Mesenchymal stem cell (in vitro differentiated cells and primary cell): Measurements from ENCODE around the gene CFAP54.
"Not testable (repeated sequence)": the region's sequence is repeated elsewhere in the genome, so short reads cannot be mapped to it uniquely, and the experiment has no call there.

Experiments
- DNase-seq: peaks from one replicate; pipeline ENCODE4 v3.0.0-alpha.2; 2013
- H2AFZ ChIP-seq: one replicate; pipeline ENCODE4 v1.6.1; 2013; ENCODE audit warnings: low read depth, mild to moderate bottlenecking, control low read depth, inconsistent platforms, low read length, moderate library complexity
- H2AK5ac ChIP-seq: 2 replicates; pipeline ENCODE4 v1.6.1; 2013; ENCODE audit warnings: low read length, moderate library complexity, mild to moderate bottlenecking, inconsistent platforms; ENCODE audit not compliant: severe bottlenecking
- H2BK120ac ChIP-seq: one replicate; pipeline ENCODE4 v1.6.1; 2013; ENCODE audit warnings: low read depth, mild to moderate bottlenecking, inconsistent platforms, low read length, moderate library complexity
- H2BK12ac ChIP-seq, 2 experiments: one replicate each; pipeline ENCODE4 v1.6.1; 2013; ENCODE audit warnings: inconsistent platforms in 2 of 2, low read length in 2 of 2, mild to moderate bottlenecking in 2 of 2, moderate library complexity in 2 of 2, control low read depth in 1 of 2
- H2BK15ac ChIP-seq: one replicate; pipeline ENCODE4 v1.6.1; 2013; ENCODE audit warnings: mild to moderate bottlenecking, low read depth, inconsistent platforms; ENCODE audit not compliant: poor library complexity, severe bottlenecking
- H2BK5ac ChIP-seq: 2 replicates; pipeline ENCODE4 v1.6.1; 2013; ENCODE audit warnings: low read depth, mild to moderate bottlenecking, low read length, control low read depth, inconsistent platforms; ENCODE audit not compliant: poor library complexity, severe bottlenecking
- H3K14ac ChIP-seq, 2 experiments: one replicate each; pipeline ENCODE4 v1.6.1; 2013; ENCODE audit warnings: inconsistent platforms in 2 of 2, low read length in 2 of 2, control low read depth in 1 of 2, mild to moderate bottlenecking in 1 of 2, moderate library complexity in 1 of 2
- H3K18ac ChIP-seq, 2 experiments: one replicate each; pipeline ENCODE4 v1.6.1; 2013; ENCODE audit warnings: inconsistent platforms in 2 of 2, low read length in 2 of 2, control low read depth in 1 of 2, low read depth in 1 of 2, mild to moderate bottlenecking in 1 of 2
- H3K23ac ChIP-seq, 2 experiments: one replicate each; pipeline ENCODE4 v1.6.1; 2013; ENCODE audit warnings: inconsistent platforms in 2 of 2, low read length in 2 of 2, mild to moderate bottlenecking in 2 of 2, moderate library complexity in 2 of 2, control low read depth in 1 of 2
- H3K27ac ChIP-seq: 2 replicates; pipeline ENCODE4 v1.5.1; 2013; ENCODE audit warnings: mild to moderate bottlenecking, moderate library complexity, low read length, control low read depth, inconsistent platforms; ENCODE audit not compliant: poor library complexity, severe bottlenecking
- H3K27me3 ChIP-seq, 2 experiments: 2 replicates each; pipeline versions ENCODE4 v1.6.1 to v1.7.0; 2013; ENCODE audit warnings: low read length in 2 of 2, mild to moderate bottlenecking in 2 of 2, moderate library complexity in 2 of 2, control low read depth in 1 of 2, inconsistent platforms in 1 of 2; ENCODE audit not compliant: control insufficient read depth in 1 of 2, insufficient read depth in 1 of 2
- H3K36me3 ChIP-seq, 2 experiments: 2 replicates each; pipeline versions ENCODE4 v1.6.1 to v1.7.0; 2013; ENCODE audit warnings: low read length in 2 of 2, control low read depth in 1 of 2, inconsistent platforms in 1 of 2, low read depth in 1 of 2, mild to moderate bottlenecking in 1 of 2; ENCODE audit not compliant: insufficient read depth in 2 of 2, control insufficient read depth in 1 of 2
- H3K4ac ChIP-seq, 2 experiments: one replicate each; pipeline ENCODE4 v1.6.1; 2013; ENCODE audit warnings: inconsistent platforms in 2 of 2, low read length in 2 of 2, mild to moderate bottlenecking in 2 of 2, moderate library complexity in 2 of 2, control low read depth in 1 of 2, low read depth in 1 of 2
- H3K4me1 ChIP-seq: 2 replicates; pipeline ENCODE4 v1.6.1; 2013; ENCODE audit warnings: low read depth, low read length, control low read depth; ENCODE audit not compliant: control insufficient read depth, insufficient read depth
- H3K4me2 ChIP-seq: 2 replicates; pipeline ENCODE4 v1.6.1; 2013; ENCODE audit warnings: low read length, mild to moderate bottlenecking, inconsistent platforms; ENCODE audit not compliant: poor library complexity, severe bottlenecking
- H3K4me3 ChIP-seq, 2 experiments: 2 replicates each; pipeline versions ENCODE4 v1.5.1 to v1.7.0; 2013; ENCODE audit warnings: low read length in 2 of 2, mild to moderate bottlenecking in 2 of 2, control low read depth in 1 of 2, low read depth in 1 of 2; ENCODE audit not compliant: insufficient read depth in 1 of 2
- H3K79me1 ChIP-seq: replicated peaks from 2 replicates; pipeline ENCODE4 v1.6.1; 2013; ENCODE audit warnings: mild to moderate bottlenecking, control low read depth, low read length, inconsistent platforms; ENCODE audit not compliant: poor library complexity, severe bottlenecking
- H3K9ac ChIP-seq: 2 replicates; pipeline ENCODE4 v1.7.0; 2013; ENCODE audit warnings: mild to moderate bottlenecking, low read length, moderate library complexity
- H3K9me3 ChIP-seq: 2 replicates; pipeline ENCODE4 v1.7.0; 2013; ENCODE audit warnings: mild to moderate bottlenecking, low read length; ENCODE audit not compliant: control insufficient read depth
- H4K8ac ChIP-seq: one replicate; pipeline ENCODE4 v1.6.1; 2013; ENCODE audit warnings: inconsistent platforms, mild to moderate bottlenecking, low read length, moderate library complexity
- H4K91ac ChIP-seq: one replicate; pipeline ENCODE4 v1.6.1; 2013; ENCODE audit warnings: mild to moderate bottlenecking, low read length, inconsistent platforms
- WGBS: methylation state at CpG from one replicate; pipeline ENCODE4 v1.1.7; 2013; ENCODE audit warnings: mixed read lengths; 5-methylcytosine and 5-hydroxymethylcytosine counted together

Gene CFAP54

GRCh38 chr12:96658075-96658474 lies 168.7 kb downstream of the CFAP54 start:
- no peak overlapping the region for H3K4me2 ChIP-seq
- no peaks in the 10 kb centered on the region for H3K27me3 ChIP-seq
- H3K4me3 ChIP-seq: no peak overlapping the region
- DNase-seq: no peak
- H3K4me1 ChIP-seq: no peaks in the 10 kb centered on the region
- no peak overlapping the region for H3K27ac ChIP-seq
- no peak overlapping the region for H3K14ac ChIP-seq
- WGBS: 80% methylated on average over 1 of the region's 1 CpG
- H3K18ac ChIP-seq: no peak overlapping the region
- H3K36me3 ChIP-seq: no peaks in the 10 kb centered on the region
- no peak overlapping the region for H4K91ac ChIP-seq
- no peak overlapping the region for H2BK5ac ChIP-seq
- no peaks in the 10 kb centered on the region for H3K79me1 ChIP-seq
- no peak overlapping the region for H3K23ac ChIP-seq
- H2BK12ac ChIP-seq: no peak overlapping the region
- no peak overlapping the region for H3K9ac ChIP-seq
- H3K9me3 ChIP-seq: no peaks in the 10 kb centered on the region
- H4K8ac ChIP-seq: no peak overlapping the region
- no peak overlapping the region for H2AK5ac ChIP-seq
- H2BK120ac ChIP-seq: no peak overlapping the region
- H3K4ac ChIP-seq: no peak overlapping the region
- no peak overlapping the region for H2AFZ ChIP-seq
- no peak overlapping the region for H2BK15ac ChIP-seq

- H4K91ac ChIP-seq: no peak overlapping the region
- no peak overlapping the region for H2AFZ ChIP-seq
- H3K27ac ChIP-seq: no peak overlapping the region
- no peak overlapping the region for H2BK15ac ChIP-seq
- no peaks in the 10 kb centered on the region for H3K79me1 ChIP-seq
- no peaks in the 10 kb centered on the region for H3K27me3 ChIP-seq
- H3K14ac ChIP-seq: no peak overlapping the region
- H3K23ac ChIP-seq: no peak overlapping the region
- H2BK12ac ChIP-seq: no peak overlapping the region
- H3K18ac ChIP-seq: no peak overlapping the region
- H2AK5ac ChIP-seq: no peak overlapping the region
- no peak overlapping the region for H3K9ac ChIP-seq
- no peak overlapping the region for H3K4ac ChIP-seq
- no peaks in the 10 kb centered on the region for H3K4me1 ChIP-seq
- no peak overlapping the region for H3K4me2 ChIP-seq
- no peak for DNase-seq
- H2BK5ac ChIP-seq: no peak overlapping the region
- H2BK120ac ChIP-seq: no peak overlapping the region
- H4K8ac ChIP-seq: no peak overlapping the region
- H3K9me3 ChIP-seq: peaks cover 6% of the 10 kb centered on the region
- H3K4me3 ChIP-seq: no peak overlapping the region
- H3K36me3 ChIP-seq: no peaks in the 10 kb centered on the region
- WGBS: 84% methylated on average over 4 of the region's 4 CpGs
These were observed 180.4 kb downstream of the CFAP54 start for GRCh38 chr12:96669786-96670185.

- Histone ChIP-seq H3K4me2 (no peak overlapping the region), H3K9me3 (peaks cover 6% of the 10 kb centered on the region), H3K27ac (no peak overlapping the region), H4K8ac (no peak overlapping the region), H3K18ac (no peak overlapping the region), H3K23ac (no peak overlapping the region), H2BK15ac (no peak overlapping the region), H2AFZ (no peak overlapping the region), H2AK5ac (no peak overlapping the region), H3K9ac (no peak overlapping the region), H3K4ac (no peak overlapping the region), H3K79me1 (no peaks in the 10 kb centered on the region), H3K4me3 (no peak overlapping the region), H2BK120ac (no peak overlapping the region), H4K91ac (no peak overlapping the region), H2BK12ac (no peak overlapping the region), H3K4me1 (no peaks in the 10 kb centered on the region), H3K36me3 (no peaks in the 10 kb centered on the region), H2BK5ac (no peak overlapping the region), H3K14ac (no peak overlapping the region), H3K27me3 (no peaks in the 10 kb centered on the region)
- DNase-seq: no peak
- WGBS: 93% methylated on average over 2 of the region's 3 CpGs
These were observed 181.0 kb downstream of the CFAP54 start for GRCh38 chr12:96670334-96670899.

GRCh38 chr12:96675519-96675918 lies 186.1 kb downstream of the CFAP54 start:
- H4K8ac ChIP-seq, H2AFZ ChIP-seq, H3K14ac ChIP-seq, H2BK12ac ChIP-seq, H3K18ac ChIP-seq, H3K4me1 ChIP-seq, H3K4me2 ChIP-seq, H3K27ac ChIP-seq, H3K79me1 ChIP-seq, H3K23ac ChIP-seq, H3K36me3 ChIP-seq, H2AK5ac ChIP-seq, DNase-seq, H2BK120ac ChIP-seq, H2BK5ac ChIP-seq, H3K4ac ChIP-seq, H4K91ac ChIP-seq, H3K4me3 ChIP-seq, H3K9ac ChIP-seq, H2BK15ac ChIP-seq, H3K27me3 ChIP-seq, H3K9me3 ChIP-seq: not testable (repeated sequence)
- WGBS: 100% methylated on average over 1 of the region's 3 CpGs
